Brain pericyte (primary cell): Measurements from ENCODE around the gene HSPB2.

ENCODE experiments used
- DNase-seq: peaks from one replicate; pipeline ENCODE4 v3.0.0-alpha.2; 2012; ENCODE audit warnings: low read depth, low spot score

HSPB2 gene

DNA sequence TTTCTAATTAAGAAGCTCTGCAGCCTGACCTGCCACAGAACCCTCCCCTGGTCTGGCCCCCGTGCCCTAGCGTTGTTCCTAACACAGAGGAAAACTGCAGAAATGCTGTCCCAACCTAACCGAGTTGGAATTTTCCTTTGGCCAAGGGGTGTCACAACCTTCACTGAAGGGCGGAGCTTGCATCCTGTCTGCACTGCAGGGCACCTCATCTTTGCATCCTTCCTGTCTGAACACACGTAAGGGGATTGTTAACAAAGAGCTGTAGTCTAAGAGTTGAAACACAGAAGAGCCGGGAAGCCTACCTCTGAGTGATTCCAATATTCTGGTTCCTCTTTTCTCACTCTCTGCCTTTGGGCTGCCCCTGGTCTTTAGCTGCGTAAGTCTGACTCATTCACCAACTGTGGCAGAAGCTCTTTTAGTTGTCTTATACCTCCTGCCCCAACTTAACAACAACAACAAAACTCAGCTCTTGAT is 26.2 kb downstream of the HSPB2 start:
- no peak for DNase-seq

DNA sequence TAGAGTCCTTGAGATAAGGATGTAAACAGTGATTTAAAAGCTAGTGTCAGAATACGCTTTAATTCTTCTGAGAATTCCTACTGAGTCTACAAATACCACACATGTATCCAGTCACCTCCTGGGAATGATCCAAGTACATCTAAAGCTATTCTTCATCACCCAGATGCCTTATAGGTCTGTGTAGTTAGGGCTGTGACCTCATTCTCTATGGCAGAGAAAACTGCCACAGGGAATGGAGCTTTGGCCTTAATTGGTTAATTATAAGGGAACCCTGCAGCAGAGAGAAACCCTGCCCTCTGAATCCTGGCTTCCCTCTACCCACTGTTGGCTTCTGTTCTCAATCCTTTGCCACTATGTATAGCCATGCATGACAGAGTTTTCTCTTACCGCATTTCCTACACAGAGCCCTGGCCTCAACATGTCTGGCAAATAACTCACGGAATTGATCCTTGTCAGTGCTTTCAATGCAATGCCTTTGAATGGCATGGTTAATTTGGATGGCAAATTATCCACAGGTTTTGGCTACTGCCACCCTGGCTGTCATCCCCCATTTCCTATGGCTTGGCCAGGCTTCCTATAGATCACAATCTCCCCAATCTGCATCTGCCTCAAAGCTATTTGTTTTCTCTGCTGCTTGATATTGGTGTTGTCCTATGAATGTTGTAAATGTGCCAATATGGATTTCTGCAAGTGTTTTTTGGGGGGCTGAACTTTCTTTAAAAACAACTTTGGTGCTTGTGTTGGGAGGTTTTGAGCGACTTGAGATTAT is 27.5 kb downstream of the HSPB2 start:
- DNase-seq, result no peak

DNA sequence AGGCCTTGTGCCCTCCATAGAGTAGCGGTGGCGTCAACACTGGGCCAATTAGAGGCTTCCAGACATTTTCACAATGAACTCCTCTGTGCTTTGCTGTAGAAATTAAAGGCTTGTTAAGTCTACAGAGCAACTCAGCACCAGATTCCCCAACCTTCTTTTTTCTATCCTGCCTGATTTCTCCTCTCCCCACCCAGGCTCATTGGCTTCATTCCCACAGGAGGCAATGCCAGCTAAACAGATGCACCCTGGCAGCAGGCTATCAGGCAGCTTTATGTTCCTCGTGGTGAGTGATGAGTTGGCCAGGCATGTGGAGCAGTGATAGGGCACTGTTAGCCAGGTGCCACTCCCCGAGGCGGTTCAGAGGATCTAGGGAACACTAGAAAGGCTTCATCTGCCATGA is 29.4 kb downstream of the HSPB2 start:
- no peak for DNase-seq

DNA sequence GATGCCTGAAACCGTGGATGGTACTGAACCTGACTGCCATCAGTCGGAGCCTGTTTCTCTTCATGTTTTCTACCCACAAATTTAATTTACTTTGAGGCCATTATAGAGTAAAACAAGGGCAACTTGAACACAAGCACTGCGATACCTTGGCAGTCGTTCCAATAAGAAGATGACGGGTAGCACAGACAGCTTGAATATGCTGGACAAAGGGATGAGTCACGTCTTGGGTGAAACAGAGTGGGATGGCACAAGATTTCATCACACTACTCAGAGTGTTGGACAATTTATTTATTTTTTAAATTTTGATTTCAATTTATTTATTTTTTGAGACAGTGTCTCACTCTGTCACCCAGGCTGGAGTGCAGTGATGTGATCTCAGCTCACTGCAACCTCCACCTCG is 30.3 kb downstream of the HSPB2 start:
- DNase-seq, result no peak

DNA sequence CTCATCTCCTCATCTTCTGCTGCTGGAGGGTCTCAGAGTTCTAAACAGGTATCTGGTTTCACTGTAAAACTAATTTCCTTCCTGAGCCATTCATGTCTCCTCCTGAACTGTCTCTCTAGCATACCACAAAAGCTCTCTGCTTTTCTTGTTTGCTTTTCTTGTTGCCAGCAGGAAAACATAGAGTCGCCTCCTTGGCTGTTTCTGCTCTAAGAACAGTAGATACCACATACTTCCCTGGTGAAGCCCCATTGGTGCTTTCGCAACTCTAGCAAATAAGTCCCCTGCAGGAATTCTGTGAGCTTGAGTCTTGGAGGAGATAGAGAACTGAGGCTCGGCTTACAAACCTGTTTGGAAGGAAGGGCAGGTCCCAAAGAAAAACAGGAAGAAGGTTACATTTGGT is 31.6 kb downstream of the HSPB2 start:
- DNase-seq, result no peak

DNA sequence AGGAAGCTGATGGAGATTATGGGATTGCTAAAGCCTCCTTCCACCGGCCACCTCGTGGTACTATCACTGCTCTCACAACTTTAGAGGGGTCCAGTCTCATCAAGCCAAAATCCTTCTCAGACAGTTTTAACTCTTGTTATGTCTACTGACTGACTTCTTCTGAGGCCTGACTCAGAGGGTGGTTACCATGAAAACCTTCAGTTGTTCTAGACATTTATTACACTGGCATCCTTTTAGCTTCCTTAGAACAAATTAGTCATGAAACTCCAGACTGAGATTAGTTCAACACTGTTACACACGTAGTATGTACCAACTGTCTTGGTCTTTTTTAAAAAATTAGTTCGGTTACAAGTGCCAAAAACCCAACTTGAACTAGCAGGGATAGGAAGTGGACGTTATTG is 32.1 kb downstream of the HSPB2 start:
- DNase-seq, result no peak

DNA sequence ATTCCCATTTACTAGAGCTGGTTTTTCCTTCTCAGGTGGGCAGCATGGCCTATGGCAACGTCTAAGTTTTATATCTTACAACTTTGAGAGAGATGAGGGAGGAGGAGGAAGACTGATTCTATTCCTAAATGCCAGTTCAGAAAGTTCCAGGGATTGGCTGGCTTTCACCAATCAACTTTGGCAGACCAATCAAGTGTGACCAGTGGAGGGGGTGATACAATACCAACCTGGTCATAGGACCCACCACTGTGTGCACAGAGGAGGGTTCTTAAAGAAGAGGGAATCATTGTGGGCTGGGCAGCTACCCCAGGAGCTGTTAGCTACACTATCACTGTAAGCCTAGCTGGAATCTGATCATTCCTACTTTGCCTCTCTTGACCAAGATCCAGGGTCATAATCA is 32.7 kb downstream of the HSPB2 start:
- no peak for DNase-seq

DNA sequence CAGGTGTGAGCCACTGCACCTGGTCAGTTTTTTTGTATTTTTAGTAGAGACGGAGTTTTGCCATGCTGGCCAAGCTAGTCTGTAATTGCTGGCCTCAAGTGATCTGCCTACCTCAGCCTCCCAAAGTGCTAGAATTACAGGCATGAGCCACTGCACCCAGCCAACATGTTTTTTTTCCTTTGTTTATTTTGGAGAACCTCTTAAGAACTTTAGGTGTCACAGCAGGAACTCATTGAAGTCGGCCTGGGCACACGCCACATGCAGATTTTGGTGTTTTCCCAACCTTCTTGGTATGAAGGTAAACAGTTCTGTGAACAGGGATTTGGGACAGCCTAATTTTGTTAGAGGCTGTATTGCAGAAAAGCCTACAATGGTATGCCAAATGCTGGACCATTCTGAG is 34.0 kb downstream of the HSPB2 start:
- DNase-seq, result no peak

DNA sequence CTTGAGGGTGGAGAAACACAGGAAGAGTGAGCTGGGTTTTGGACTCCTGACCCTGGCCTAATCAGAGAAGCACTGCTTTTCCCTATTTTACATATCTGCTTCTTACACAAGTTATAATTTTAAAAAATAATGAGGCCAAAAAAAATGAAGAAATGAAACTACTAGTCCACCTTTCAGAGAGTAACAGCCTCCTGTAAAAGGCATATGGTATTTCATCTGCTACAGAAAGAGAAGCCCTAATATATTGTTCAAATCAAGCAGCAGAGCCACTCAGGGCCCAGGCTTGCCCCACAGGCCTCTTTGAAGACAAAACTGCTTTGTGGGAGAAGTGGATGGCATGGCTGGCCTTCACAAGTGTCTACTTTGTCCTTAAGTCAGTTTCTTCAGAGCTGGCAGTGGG is 34.6 kb downstream of the HSPB2 start:
- DNase-seq, result no peak

DNA sequence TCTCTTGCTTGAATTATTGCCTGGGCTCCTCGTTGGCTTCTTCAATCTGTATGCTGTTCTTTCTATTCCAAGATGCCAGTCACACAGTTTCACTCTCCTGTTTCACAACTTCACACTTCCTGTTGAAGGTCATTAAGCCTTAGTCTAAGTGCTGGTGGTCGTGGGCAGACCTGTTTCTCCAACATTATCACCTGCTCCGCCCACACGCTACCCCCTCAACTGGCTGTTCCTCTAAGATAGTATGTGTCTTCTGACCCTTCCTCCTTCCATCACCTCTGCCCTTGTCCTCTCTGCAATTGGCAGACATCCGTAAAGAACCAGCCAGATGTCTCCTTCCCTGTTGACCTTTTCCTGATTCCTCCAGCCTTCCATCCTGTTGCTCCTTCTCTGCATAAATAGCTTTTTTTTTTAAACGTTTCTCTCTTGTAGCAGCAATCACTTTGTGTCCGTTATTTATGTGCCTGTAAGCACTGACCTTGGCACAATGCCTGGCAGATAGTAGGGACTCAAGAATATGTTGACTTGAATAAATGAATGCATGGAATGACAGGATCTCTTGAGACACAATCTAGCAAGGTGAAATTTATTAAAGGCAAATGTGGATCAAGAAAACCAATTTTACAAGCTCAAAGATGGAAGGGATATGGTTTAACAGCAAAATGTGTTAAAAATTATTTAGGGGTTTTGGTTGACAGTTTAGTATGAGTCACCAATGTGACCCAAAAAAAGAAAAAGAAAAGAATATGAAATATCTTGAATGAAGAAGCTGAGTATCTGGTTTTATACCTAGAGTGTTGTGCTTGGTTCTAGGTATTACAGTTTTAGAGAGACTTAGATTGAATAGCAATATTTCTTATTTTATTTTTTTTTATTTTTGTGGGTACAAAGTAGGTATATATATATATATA is 37.2 kb downstream of the HSPB2 start:
- no peak for DNase-seq

DNA sequence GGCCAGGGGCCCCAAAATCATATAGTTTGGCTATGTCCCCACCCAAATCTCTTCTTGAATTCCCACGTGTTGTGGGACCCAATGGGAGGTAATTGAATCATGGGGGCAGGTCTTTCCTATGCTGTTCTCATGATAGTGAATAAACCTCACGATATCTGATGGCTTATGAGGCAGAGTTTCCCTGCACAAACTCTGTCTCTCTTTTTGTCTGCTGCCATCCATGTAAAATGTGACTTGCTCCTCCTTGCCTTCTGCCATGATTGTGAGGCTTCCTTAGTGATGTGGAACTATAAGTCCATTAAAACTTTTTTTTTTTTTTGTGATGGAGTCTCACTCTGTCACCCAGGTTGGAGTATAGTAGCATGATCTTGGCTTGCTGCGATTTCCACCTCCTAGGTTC is 39.0 kb downstream of the HSPB2 start:
- no peak for DNase-seq

DNA sequence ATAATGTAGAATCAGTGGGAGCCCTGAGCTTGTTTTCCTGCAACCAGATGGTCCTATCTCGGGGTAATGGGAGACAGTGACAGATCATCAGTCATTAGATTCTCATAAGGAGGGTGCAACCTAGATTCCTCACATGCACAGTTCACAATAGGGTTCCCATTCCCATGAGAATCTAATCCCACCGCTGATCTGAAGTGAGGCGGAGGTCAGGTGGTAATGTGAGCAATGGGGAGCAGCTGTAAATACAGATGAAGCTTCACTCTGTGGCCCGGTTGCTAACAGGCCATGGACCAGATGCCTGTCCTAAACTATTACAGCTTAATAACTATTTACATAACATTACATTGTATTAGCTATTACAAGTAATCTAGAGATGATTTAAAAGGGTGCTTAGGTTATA is 41.6 kb downstream of the HSPB2 start:
- DNase-seq, result no peak

DNA sequence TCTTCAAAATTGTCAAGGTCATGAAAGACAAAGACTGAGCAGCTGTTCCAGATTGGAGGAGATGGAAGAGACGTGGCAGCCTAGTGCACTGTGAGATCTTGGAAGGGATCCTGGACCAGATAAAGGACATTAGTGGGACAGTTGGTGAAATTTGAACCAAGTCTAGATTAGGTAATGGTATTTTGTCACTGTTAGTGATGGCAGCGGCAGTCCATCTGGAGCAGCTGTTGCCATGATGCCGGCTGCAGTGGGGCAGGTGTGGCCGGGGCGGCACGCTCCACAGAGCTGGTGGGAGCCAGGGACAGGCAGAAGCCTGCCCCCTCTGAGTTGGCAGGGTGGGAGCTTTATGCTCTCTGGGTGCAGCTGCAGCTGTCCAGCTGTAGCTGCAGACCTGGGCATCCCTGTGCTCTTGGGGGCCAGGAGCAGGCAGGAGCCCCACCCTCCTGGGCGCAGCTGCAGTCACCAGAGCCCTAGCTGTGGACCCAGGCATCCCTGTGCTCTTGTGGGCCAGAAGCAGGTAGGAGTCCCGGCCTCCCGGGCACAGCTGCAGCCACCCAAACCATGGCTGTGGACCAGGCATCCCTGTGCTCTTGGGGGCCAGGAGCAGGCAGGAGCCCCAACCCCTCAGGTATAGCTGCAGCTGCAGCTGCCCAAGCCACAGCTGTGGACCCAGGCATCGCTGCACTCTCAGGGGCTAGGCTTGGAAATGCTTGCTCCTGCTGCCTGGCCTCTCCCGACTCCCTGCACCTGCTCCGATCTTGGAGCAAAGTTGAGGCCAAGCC is 45.3 kb downstream of the HSPB2 start:
- DNase-seq, result no peak

DNA sequence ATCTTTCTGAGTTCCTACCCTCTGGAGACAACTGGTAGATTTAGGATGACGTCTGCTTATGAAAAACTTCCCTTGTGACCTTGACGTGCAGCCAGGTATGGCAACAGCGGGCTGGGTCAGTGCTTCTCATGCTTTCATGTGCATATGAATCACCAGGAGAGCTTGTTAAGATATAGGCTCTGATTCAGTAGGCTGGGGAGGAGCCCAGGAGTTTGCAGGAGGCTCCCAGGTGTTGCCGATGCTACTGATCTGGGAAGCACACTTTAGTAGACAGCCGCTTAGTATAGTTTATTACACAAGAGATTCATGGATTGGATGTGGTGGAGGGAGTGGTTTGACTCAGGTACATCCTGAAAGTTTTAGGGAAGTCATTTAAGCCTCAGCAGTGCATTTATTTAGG is 48.4 kb downstream of the HSPB2 start:
- DNase-seq, result no peak

DNA sequence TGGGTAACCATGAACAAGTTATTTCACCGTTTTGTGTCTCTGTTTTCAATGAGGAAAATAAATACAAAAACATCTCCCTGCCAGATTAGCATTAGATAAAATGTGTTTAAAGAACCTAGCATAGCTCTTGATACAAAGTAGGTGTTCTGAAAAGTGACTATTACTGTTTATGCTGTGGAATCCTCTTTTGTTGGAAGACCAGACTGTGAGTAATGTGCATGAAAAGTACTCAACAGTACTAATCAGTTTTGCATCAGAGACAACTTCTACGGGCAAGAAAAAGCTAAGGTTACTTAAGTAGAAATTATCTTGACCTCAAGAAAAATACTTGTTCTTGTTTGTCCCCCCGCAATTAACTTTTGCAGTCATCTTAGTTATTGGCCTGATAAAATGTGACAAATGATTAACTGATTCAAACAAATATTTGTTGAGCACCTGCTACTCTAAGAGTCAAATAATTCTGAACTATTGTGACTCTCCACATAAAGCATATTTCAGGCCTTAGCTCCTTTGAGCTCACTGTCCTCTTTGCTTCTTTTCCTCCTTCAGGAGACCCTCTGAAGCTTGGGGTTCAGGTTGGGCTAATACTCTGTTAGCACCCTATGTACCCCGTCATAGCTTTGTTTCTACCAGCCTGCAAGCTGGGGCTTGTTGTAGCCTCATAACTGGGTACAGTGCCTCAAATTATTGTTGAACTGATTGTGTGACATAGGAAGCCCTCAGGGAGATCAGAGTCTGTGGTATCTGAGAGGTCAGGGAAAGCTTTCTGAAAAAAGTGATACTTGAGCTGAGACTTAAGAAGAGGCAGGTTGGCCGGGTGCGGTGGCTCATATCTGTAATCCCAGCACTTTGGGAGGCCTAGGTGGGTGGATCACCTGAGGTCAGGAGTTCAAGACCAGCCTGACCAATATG is 49.1 kb downstream of the HSPB2 start:
- DNase-seq, result no peak
